ENCODE data around the gene STAT5B.

STAT5B gene

DNA sequence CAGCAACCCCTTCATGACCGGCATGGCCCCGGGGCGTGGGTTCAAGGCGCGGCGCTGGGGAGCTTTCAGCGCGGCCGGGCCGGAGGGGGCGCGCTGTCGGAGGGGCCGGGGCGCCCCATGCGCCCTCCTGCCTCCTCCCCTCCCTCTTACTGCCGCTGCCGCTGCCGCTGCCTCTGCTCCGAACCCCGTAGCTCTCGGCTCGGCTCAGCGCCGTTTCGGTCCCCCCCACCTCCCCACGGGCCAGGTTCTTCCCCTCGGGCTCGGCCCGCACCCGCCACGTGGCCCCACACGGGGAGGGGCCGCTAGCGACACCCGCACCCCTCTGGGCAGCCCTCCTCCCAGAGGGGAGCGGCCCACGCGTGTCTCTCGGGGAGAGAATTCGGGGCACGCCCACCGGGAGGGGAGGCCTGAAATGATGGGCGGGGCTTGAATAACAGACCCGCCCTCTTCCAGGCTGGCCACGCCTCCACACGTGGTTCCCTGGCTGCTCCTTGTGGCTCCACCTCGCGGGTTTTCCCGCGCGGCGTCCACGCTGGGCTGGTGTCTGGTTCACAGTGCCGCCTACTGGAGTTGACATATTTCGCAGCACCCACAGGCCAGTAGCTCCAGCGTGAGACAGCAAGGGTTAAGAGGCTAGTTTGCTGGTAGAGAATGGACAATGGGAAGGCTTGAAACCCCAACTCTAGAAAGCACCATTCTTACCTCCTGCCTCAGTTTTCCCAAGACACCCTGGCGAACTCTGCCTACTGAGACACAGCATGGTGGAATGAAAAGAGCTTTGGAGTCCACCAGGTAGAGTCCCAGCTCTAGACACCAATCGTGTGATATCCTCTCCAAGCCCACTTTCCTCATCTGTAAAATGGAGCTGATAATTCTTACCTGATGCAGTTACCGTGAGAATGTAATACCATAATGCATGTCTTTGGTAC, 95.0 kb downstream of the STAT5B start, which contains the start of gene KCNH4:
TSS of gene KCNH4 (minus strand) at position 221 of the 929 bp plus-strand sequence. CDS start at position 24, 197 bp downstream.
- H3K36me3 ChIP-seq (ENCODE audit: control insufficient read depth in 1 of 2, insufficient read depth in 2 of 2, low read length in 2 of 2), result no peaks in the 10 kb centered on the region
- H3K27ac ChIP-seq (ENCODE audit: low read length), result no peak within 1 kb of the TSS
- no peaks in the 10 kb centered on the region for H3K9me3 ChIP-seq (ENCODE audit: control insufficient read depth in 1 of 2, low read length in 2 of 2)
- peaks cover 3 to 26% of the 10 kb centered on the region in 2 donors for H3K4me1 ChIP-seq (ENCODE audit: control insufficient read depth in 1 of 2, insufficient read depth in 2 of 2, low read length in 2 of 2)
- peak within 1 kb of the TSS; percentile 16 to 52 for H3K4me3 ChIP-seq (ENCODE audit: low read depth in 1 of 2, low read length in 2 of 2)
- H3K27me3 ChIP-seq (ENCODE audit: low read depth, low read length), result peaks cover 11% of the 10 kb centered on the region

GRCh38 chr17:42180411-42180921, 95.7 kb downstream of the STAT5B start:
- peaks cover 3 to 26% of the 10 kb centered on the region in 2 donors for H3K4me1 ChIP-seq (ENCODE audit: control insufficient read depth in 1 of 2, insufficient read depth in 2 of 2, low read length in 2 of 2)
- no peak overlapping the region for H3K27ac ChIP-seq (ENCODE audit: low read length)
- H3K9me3 ChIP-seq (ENCODE audit: control insufficient read depth in 1 of 2, low read length in 2 of 2), result no peaks in the 10 kb centered on the region
- H3K27me3 ChIP-seq (ENCODE audit: low read depth, low read length), result peaks cover 11% of the 10 kb centered on the region
- H3K36me3 ChIP-seq (ENCODE audit: control insufficient read depth in 1 of 2, insufficient read depth in 2 of 2, low read length in 2 of 2), result no peaks in the 10 kb centered on the region
- peak overlapping the region; percentile 16 to 52 for H3K4me3 ChIP-seq (ENCODE audit: low read depth in 1 of 2, low read length in 2 of 2)

- Histone ChIP-seq H3K9me3 (ENCODE audit: control insufficient read depth in 1 of 2, low read length in 2 of 2) (no peaks in the 10 kb centered on the region), H3K4me1 (ENCODE audit: control insufficient read depth in 1 of 2, insufficient read depth in 2 of 2, low read length in 2 of 2) (peaks cover 3 to 26% of the 10 kb centered on the region in 2 donors), H3K36me3 (ENCODE audit: control insufficient read depth in 1 of 2, insufficient read depth in 2 of 2, low read length in 2 of 2) (no peaks in the 10 kb centered on the region), H3K27me3 (ENCODE audit: low read depth, low read length) (peaks cover 11% of the 10 kb centered on the region), H3K4me3 (ENCODE audit: low read depth in 1 of 2, low read length in 2 of 2) (no peak overlapping the region), H3K27ac (ENCODE audit: low read length) (no peak overlapping the region)
These were observed 96.2 kb downstream of the STAT5B start for GRCh38 chr17:42179911-42180410.

- Histone ChIP-seq H3K4me3 (ENCODE audit: low read depth in 1 of 2, low read length in 2 of 2) (no peak overlapping the region), H3K27me3 (ENCODE audit: low read depth, low read length) (peaks cover 11% of the 10 kb centered on the region), H3K9me3 (ENCODE audit: control insufficient read depth in 1 of 2, low read length in 2 of 2) (no peaks in the 10 kb centered on the region), H3K4me1 (ENCODE audit: control insufficient read depth in 1 of 2, insufficient read depth in 2 of 2, low read length in 2 of 2) (peaks cover 0 to 20% of the 10 kb centered on the region in 2 donors), H3K36me3 (ENCODE audit: control insufficient read depth in 1 of 2, insufficient read depth in 2 of 2, low read length in 2 of 2) (no peaks in the 10 kb centered on the region), H3K27ac (ENCODE audit: low read length) (no peak overlapping the region)
These were observed 96.9 kb downstream of the STAT5B start for GRCh38 chr17:42179335-42179734.

DNA sequence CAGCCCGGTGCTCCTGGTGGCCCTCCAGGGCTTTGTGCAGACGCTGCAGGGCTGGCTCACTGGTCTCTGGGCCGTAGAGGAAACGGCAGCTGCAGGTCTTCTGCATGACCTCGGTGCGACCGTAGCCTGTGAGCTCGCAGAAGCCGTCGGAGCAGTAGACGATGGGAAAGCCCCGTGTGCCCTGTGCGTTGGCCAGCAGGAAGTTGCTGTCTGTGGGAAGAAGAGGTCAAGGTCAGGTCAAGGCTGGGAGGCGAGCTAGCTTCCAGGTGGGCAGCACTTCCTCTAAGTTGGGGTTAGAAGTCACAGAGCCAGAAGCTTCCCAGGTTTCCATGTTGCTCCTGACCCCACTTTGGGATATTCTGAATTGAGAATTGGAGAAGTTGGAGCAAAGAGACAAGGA, 97.4 kb downstream of the STAT5B start:
- Histone ChIP-seq H3K9me3 (ENCODE audit: control insufficient read depth in 1 of 2, low read length in 2 of 2) (no peaks in the 10 kb centered on the region), H3K27me3 (ENCODE audit: low read depth, low read length) (peaks cover 11% of the 10 kb centered on the region), H3K4me1 (ENCODE audit: control insufficient read depth in 1 of 2, insufficient read depth in 2 of 2, low read length in 2 of 2) (peaks cover 0 to 18% of the 10 kb centered on the region in 2 donors), H3K27ac (ENCODE audit: low read length) (no peak overlapping the region), H3K4me3 (ENCODE audit: low read depth in 1 of 2, low read length in 2 of 2) (no peak overlapping the region), H3K36me3 (ENCODE audit: control insufficient read depth in 1 of 2, insufficient read depth in 2 of 2, low read length in 2 of 2) (no peaks in the 10 kb centered on the region)

DNA sequence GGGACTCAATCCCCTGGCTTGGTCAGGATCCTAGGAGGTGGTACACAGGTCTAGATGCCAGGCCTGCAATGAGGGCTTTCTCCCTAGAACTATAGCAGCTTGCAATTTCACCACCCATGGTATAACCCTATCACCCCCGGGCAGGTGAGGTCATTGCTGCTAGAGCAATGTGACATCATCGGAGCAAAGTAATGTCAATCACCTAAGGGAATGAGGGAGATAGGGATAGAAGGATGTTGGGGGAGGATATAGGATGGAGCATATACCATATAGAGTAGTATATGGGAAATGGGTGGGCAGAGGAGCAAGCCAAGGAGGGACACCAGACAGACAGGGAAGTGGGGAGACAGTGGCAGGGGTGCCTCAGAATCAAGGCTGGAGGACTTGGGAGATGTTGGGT, 98.5 kb downstream of the STAT5B start:
- Histone ChIP-seq H3K9me3 (ENCODE audit: control insufficient read depth in 1 of 2, low read length in 2 of 2) (no peaks in the 10 kb centered on the region), H3K4me3 (ENCODE audit: low read depth in 1 of 2, low read length in 2 of 2) (no peak overlapping the region), H3K4me1 (ENCODE audit: control insufficient read depth in 1 of 2, insufficient read depth in 2 of 2, low read length in 2 of 2) (peaks cover 0 to 14% of the 10 kb centered on the region in 2 donors), H3K27me3 (ENCODE audit: low read depth, low read length) (peaks cover 11% of the 10 kb centered on the region), H3K27ac (ENCODE audit: low read length) (no peak overlapping the region), H3K36me3 (ENCODE audit: control insufficient read depth in 1 of 2, insufficient read depth in 2 of 2, low read length in 2 of 2) (no peaks in the 10 kb centered on the region)

GRCh38 chr17:42174126-42174783, 101.9 kb downstream of the STAT5B start:
- no peak overlapping the region for H3K4me3 ChIP-seq (ENCODE audit: low read depth in 1 of 2, low read length in 2 of 2)
- H3K36me3 ChIP-seq (ENCODE audit: control insufficient read depth in 1 of 2, insufficient read depth in 2 of 2, low read length in 2 of 2), result no peaks in the 10 kb centered on the region
- no peaks in the 10 kb centered on the region for H3K27me3 ChIP-seq (ENCODE audit: low read depth, low read length)
- H3K4me1 ChIP-seq (ENCODE audit: control insufficient read depth in 1 of 2, insufficient read depth in 2 of 2, low read length in 2 of 2), result no peaks in the 10 kb centered on the region
- no peaks in the 10 kb centered on the region for H3K9me3 ChIP-seq (ENCODE audit: control insufficient read depth in 1 of 2, low read length in 2 of 2)
- H3K27ac ChIP-seq (ENCODE audit: low read length), result no peak overlapping the region

DNA sequence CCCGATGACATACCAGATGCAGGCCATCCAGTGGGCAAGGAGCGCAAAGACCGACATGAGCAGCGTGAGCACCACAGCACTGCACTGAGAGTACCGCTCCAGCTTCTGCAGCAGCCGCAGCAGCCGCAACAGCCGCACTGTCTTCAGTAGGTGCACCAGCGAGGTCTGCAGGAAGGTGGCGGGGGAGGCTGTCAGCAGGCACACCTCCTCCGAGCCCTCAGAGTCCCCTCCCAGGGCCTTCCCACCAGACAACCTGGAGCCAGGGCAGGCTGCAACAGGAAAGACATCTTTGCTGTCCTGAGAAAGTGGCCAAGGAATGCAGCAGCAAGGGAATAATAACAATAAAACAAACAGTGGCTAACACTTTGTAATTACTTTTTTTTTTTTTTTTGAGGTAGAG, 104.4 kb downstream of the STAT5B start:
- Histone ChIP-seq H3K9me3 (ENCODE audit: control insufficient read depth in 1 of 2, low read length in 2 of 2) (no peaks in the 10 kb centered on the region), H3K4me1 (ENCODE audit: control insufficient read depth in 1 of 2, insufficient read depth in 2 of 2, low read length in 2 of 2) (no peaks in the 10 kb centered on the region), H3K36me3 (ENCODE audit: control insufficient read depth in 1 of 2, insufficient read depth in 2 of 2, low read length in 2 of 2) (no peaks in the 10 kb centered on the region), H3K27me3 (ENCODE audit: low read depth, low read length) (no peaks in the 10 kb centered on the region), H3K27ac (ENCODE audit: low read length) (no peak overlapping the region), H3K4me3 (ENCODE audit: low read depth in 1 of 2, low read length in 2 of 2) (no peak overlapping the region)

DNA sequence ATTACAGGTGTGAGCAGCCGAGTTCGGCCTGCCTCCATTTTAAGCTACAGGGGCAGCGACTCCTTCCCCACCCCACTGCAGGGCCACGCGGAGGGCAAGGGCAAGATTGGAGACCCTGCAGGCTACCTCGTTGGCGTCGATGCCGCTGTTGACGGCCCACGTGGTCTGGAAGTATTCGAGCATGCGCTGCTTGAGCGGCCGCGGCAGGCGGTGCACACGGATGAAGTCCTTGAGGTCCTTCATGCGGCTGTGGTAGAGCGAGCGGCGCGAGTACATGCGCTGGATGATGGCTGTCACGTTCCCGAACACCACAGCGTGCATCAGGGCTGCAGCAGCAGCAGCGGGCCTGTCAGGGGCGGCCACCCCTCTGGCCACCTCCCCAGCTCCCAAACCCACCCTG, 106.8 kb downstream of the STAT5B start:
- Histone ChIP-seq H3K36me3 (ENCODE audit: control insufficient read depth in 1 of 2, insufficient read depth in 2 of 2, low read length in 2 of 2) (no peaks in the 10 kb centered on the region), H3K4me3 (ENCODE audit: low read depth in 1 of 2, low read length in 2 of 2) (no peak overlapping the region), H3K9me3 (ENCODE audit: control insufficient read depth in 1 of 2, low read length in 2 of 2) (no peaks in the 10 kb centered on the region), H3K27ac (ENCODE audit: low read length) (no peak overlapping the region), H3K4me1 (ENCODE audit: control insufficient read depth in 1 of 2, insufficient read depth in 2 of 2, low read length in 2 of 2) (no peaks in the 10 kb centered on the region), H3K27me3 (ENCODE audit: low read depth, low read length) (no peaks in the 10 kb centered on the region)

GRCh38 chr17:42167807-42168206, 108.4 kb downstream of the STAT5B start:
- Histone ChIP-seq H3K9me3 (ENCODE audit: control insufficient read depth in 1 of 2, low read length in 2 of 2) (no peaks in the 10 kb centered on the region), H3K27ac (ENCODE audit: low read length) (no peak overlapping the region), H3K4me1 (ENCODE audit: control insufficient read depth in 1 of 2, insufficient read depth in 2 of 2, low read length in 2 of 2) (no peaks in the 10 kb centered on the region), H3K36me3 (ENCODE audit: control insufficient read depth in 1 of 2, insufficient read depth in 2 of 2, low read length in 2 of 2) (no peaks in the 10 kb centered on the region), H3K4me3 (ENCODE audit: low read depth in 1 of 2, low read length in 2 of 2) (no peak overlapping the region), H3K27me3 (ENCODE audit: low read depth, low read length) (no peaks in the 10 kb centered on the region)

- no peaks in the 10 kb centered on the region for H3K36me3 ChIP-seq (ENCODE audit: control insufficient read depth in 1 of 2, insufficient read depth in 2 of 2, low read length in 2 of 2)
- no peak overlapping the region for H3K27ac ChIP-seq (ENCODE audit: low read length)
- H3K4me3 ChIP-seq (ENCODE audit: low read depth in 1 of 2, low read length in 2 of 2), result no peak overlapping the region
- H3K9me3 ChIP-seq (ENCODE audit: control insufficient read depth in 1 of 2, low read length in 2 of 2), result no peaks in the 10 kb centered on the region
- H3K27me3 ChIP-seq (ENCODE audit: low read depth, low read length), result no peaks in the 10 kb centered on the region
- no peaks in the 10 kb centered on the region for H3K4me1 ChIP-seq (ENCODE audit: control insufficient read depth in 1 of 2, insufficient read depth in 2 of 2, low read length in 2 of 2)
These were observed 109.9 kb downstream of the STAT5B start for GRCh38 chr17:42166196-42166763.
